IMR-90 (cell line): ENCODE results near the gene MAZ. TPM values are rescaled to one million over a fixed set of nuclear protein-coding genes. Genes with fewer than 3 reads are reported as not detected.

Experiments
- ATAC-seq: fragments of 200-7000 bp; cut with Tn5 transposase; 2 replicates; pipeline ENCODE4 v1.9.1; 2020; ENCODE audit warnings: low read depth, mild to moderate bottlenecking, moderate library complexity
- BruUV-seq: library from RNA; stranded (reverse); fragments of 400-500 nt; replicated peaks from 2 replicates; lab custom pipeline; 2021; lab: Mats Ljungman, UMichigan
- CTCF ChIA-PET: fragments of 300-600 bp; formaldehyde crosslinking; extraction: SDS; loops from one replicate; lab custom pipeline; 2021; ENCODE audit warnings: antibody characterized with exemption; lab: Yijun Ruan, JAX
- POLR2A ChIA-PET: fragments of 300-600 bp; sonication (Branson Sonifier 250); formaldehyde crosslinking; loops from one replicate; lab custom pipeline; 2022; ENCODE audit warnings: antibody characterized with exemption; ENCODE audit not compliant: unreplicated experiment; lab: Charles Lee
- DNase-seq: peaks from one replicate; pipeline ENCODE4 v3.0.0; 2013
- H2AFZ ChIP-seq: replicated peaks from 2 replicates; pipeline ENCODE3; 2013; ENCODE audit warnings: low read length, mild to moderate bottlenecking; ENCODE audit not compliant: poor library complexity
- H2AK5ac ChIP-seq: 2 replicates; pipeline ENCODE4 v1.6.1; 2013; ENCODE audit warnings: low read depth, low read length, inconsistent platforms
- H2AK9ac ChIP-seq: replicated peaks from 2 replicates; pipeline ENCODE3; 2013; ENCODE audit warnings: mild to moderate bottlenecking, low read depth, low read length, moderate library complexity; ENCODE audit not compliant: poor library complexity
- H2BK120ac ChIP-seq: 2 replicates; pipeline ENCODE4 v1.6.1; 2013; ENCODE audit warnings: low read depth, low read length, inconsistent platforms
- H2BK15ac ChIP-seq: 3 replicates; pipeline ENCODE4 v1.6.1; 2013; ENCODE audit warnings: low read depth, low read length, inconsistent platforms
- H2BK20ac ChIP-seq: 2 replicates; pipeline ENCODE4 v1.6.1; 2013; ENCODE audit warnings: low read depth, mild to moderate bottlenecking, inconsistent platforms, low read length, moderate library complexity
- H2BK5ac ChIP-seq: 2 replicates; pipeline ENCODE4 v1.6.1; 2013; ENCODE audit warnings: mild to moderate bottlenecking, low read depth, low read length, inconsistent platforms; ENCODE audit not compliant: poor library complexity, severe bottlenecking
- H3K14ac ChIP-seq: replicated peaks from 2 replicates; pipeline ENCODE4 v1.6.1; 2013; ENCODE audit warnings: low read depth, low read length, inconsistent platforms
- H3K18ac ChIP-seq: 2 replicates; pipeline ENCODE4 v1.6.1; 2013; ENCODE audit warnings: low read depth, low read length, control low read depth
- H3K23ac ChIP-seq: 2 replicates; pipeline ENCODE4 v1.6.1; 2013; ENCODE audit warnings: low read depth, low read length, inconsistent platforms
- H3K27ac ChIP-seq: 2 replicates; pipeline ENCODE4 v1.5.1; 2013; ENCODE audit warnings: mild to moderate bottlenecking, control low read depth, low read length; ENCODE audit not compliant: insufficient read depth
- H3K27me3 ChIP-seq: 2 replicates; pipeline ENCODE4 v1.6.1; 2013; ENCODE audit warnings: low read length; ENCODE audit not compliant: control insufficient read depth, insufficient read depth
- H3K36me3 ChIP-seq: 2 replicates; pipeline ENCODE4 v1.6.1; 2013; ENCODE audit warnings: low read length, mixed read lengths; ENCODE audit not compliant: control insufficient read depth, insufficient read depth
- H3K4ac ChIP-seq: 2 replicates; pipeline ENCODE4 v1.6.1; 2013; ENCODE audit warnings: low read depth, low read length, inconsistent platforms
- H3K4me1 ChIP-seq: 2 replicates; pipeline ENCODE4 v1.6.1; 2013; ENCODE audit warnings: low read length, mixed read lengths; ENCODE audit not compliant: control insufficient read depth, insufficient read depth
- H3K4me2 ChIP-seq: 2 replicates; pipeline ENCODE4 v1.6.1; 2013; ENCODE audit warnings: low read depth, mild to moderate bottlenecking, control low read depth, low read length, moderate library complexity
- H3K4me3 ChIP-seq: 2 replicates; pipeline ENCODE4 v1.5.1; 2013; ENCODE audit warnings: low read depth, mild to moderate bottlenecking, control low read depth, low read length, moderate library complexity; ENCODE audit not compliant: insufficient read depth
- H3K56ac ChIP-seq: 2 replicates; pipeline ENCODE4 v1.6.1; 2013; ENCODE audit warnings: low read length, inconsistent platforms; ENCODE audit not compliant: insufficient read depth; ENCODE audit errors: extremely low read depth
- H3K79me1 ChIP-seq, 2 experiments: 2 replicates each; pipeline ENCODE4 v1.6.1; 2013; ENCODE audit warnings: low read length in 2 of 2, inconsistent platforms in 1 of 2, low read depth in 1 of 2
- H3K9ac ChIP-seq: 2 replicates; pipeline ENCODE4 v1.6.1; 2013; ENCODE audit warnings: low read depth, low read length, control low read depth
- H3K9me1 ChIP-seq: 2 replicates; pipeline ENCODE4 v1.6.1; 2013; ENCODE audit warnings: low read length, inconsistent platforms; ENCODE audit not compliant: insufficient read depth
- H3K9me3 ChIP-seq: 2 replicates; pipeline ENCODE4 v1.6.1; 2013; ENCODE audit warnings: low read length; ENCODE audit not compliant: control insufficient read depth, insufficient read depth
- H4K20me1 ChIP-seq: 2 replicates; pipeline ENCODE4 v1.6.1; 2013; ENCODE audit warnings: low read length, inconsistent platforms; ENCODE audit not compliant: insufficient read depth
- H4K5ac ChIP-seq: 2 replicates; pipeline ENCODE4 v1.6.1; 2013; ENCODE audit warnings: mild to moderate bottlenecking, low read depth, low read length, control low read depth
- H4K8ac ChIP-seq, 2 experiments: 2 replicates each; pipeline ENCODE4 v1.6.1; 2013; ENCODE audit warnings: low read depth in 2 of 2, low read length in 2 of 2, control low read depth in 1 of 2, inconsistent platforms in 1 of 2
- H4K91ac ChIP-seq: 2 replicates; pipeline ENCODE4 v1.6.1; 2013; ENCODE audit warnings: low read depth, low read length, inconsistent platforms; ENCODE audit not compliant: insufficient read depth
- BHLHE40 ChIP-seq: fragments of 150-350 bp; IDR thresholded peaks from 2 replicates; pipeline ENCODE4 v1.6.1; 2016; ENCODE audit warnings: mild to moderate bottlenecking, low read depth, low read length
- CEBPB ChIP-seq: IDR thresholded peaks from 2 replicates; pipeline ENCODE4 v1.6.1; 2012; ENCODE audit warnings: low read depth, low read length, improper control_type of control experiment
- FOS ChIP-seq: fragments of 150-350 bp; IDR thresholded peaks from 2 replicates; pipeline ENCODE4 v1.6.1; 2016; ENCODE audit warnings: low read depth, low read length
- MAZ ChIP-seq: IDR thresholded peaks from 2 replicates; pipeline ENCODE4 v1.6.1; 2012; ENCODE audit warnings: low read depth, mild to moderate bottlenecking, low read length, improper control_type of control experiment, moderate library complexity, borderline replicate concordance
- MXI1 ChIP-seq: IDR thresholded peaks from 2 replicates; pipeline ENCODE4 v1.6.1; 2012; ENCODE audit warnings: low read depth, mild to moderate bottlenecking, low read length, moderate library complexity, borderline replicate concordance
- POLR2A ChIP-seq: IDR thresholded peaks from 2 replicates; pipeline ENCODE4 v1.6.1; 2012; ENCODE audit warnings: mild to moderate bottlenecking, low read depth, low read length
- WGBS, 2 experiments: methylation state at CpG; one replicate each; pipeline versions ENCODE4 v1.1.5 to v1.1.7; 2013; ENCODE audit warnings: missing lambda C conversion rate in 2 of 2; ENCODE audit not compliant: insufficient read length in 1 of 2; ENCODE audit errors: extremely low coverage in 2 of 2; 5-methylcytosine and 5-hydroxymethylcytosine counted together
- dilution Hi-C: fragments of 300-500 bp; cut with HindIII; formaldehyde crosslinking; loops from one replicate; pipeline ENCODE4 v1.14.3; 2018; ENCODE audit warnings: low sequenced_read_pairs; ENCODE audit not compliant: unreplicated experiment
- in situ Hi-C: fragments of 300-500 bp; cut with MboI; formaldehyde crosslinking; loops from 3 replicates; pipeline ENCODE4 v1.14.3; 2019; ENCODE audit warnings: low sequenced_read_pairs, inconsistent platforms, mixed read lengths
- intact Hi-C: fragments of 100-400 bp; cut with micrococcal nuclease; formaldehyde crosslinking; loops from 2 replicates; pipeline ENCODE4 v1.10.0; 2022
- polyA plus RNA-seq, 3 experiments: library from polyadenylated mRNA; depleted of rRNA; stranded (reverse); fragments of >200 nt; gene quantifications; 2 replicates each; pipeline ENCODE4 v1.2.3, GENCODE V29; 2012; ENCODE audit warnings: low replicate concordance in 1 of 3
- total RNA-seq: library from RNA; depleted of rRNA; stranded (reverse); fragments of >200 nt; gene quantifications from 2 replicates; pipeline ENCODE4 v1.2.3, GENCODE V29; 2012
- TF ChIP-seq, protein P1 (sequence below): fragments of 150-350 bp; IDR thresholded peaks from 2 replicates; pipeline ENCODE4 v1.6.1; 2016; ENCODE audit warnings: low read depth, mild to moderate bottlenecking, low read length, moderate library complexity, borderline replicate concordance

Gene MAZ
- total and polyA plus RNA-seq, 2 of the 4 experiments (the other 2 are of a cell fraction): 113 to 138 TPM

GRCh38 chr16:29816694-29817441, 10.5 kb downstream of the MAZ start:
- H4K5ac ChIP-seq: peak overlapping the region; percentile 31; the same call in 1 of the 2 replicates
- H3K27me3 ChIP-seq: no peaks in the 10 kb centered on the region
- peak overlapping the region; percentile 44 for H2BK120ac ChIP-seq
- H3K18ac ChIP-seq: no peak overlapping the region; the same call in 1 of the 2 replicates
- H3K9me1 ChIP-seq: peaks cover 9% of the 10 kb centered on the region
- TF ChIP-seq MAZ (peak; percentile 66; the same call in 1 of the 2 replicates), BHLHE40 (no peak), MXI1 (no peak), CEBPB (no peak), POLR2A (no peak), FOS (no peak)
- TF ChIP-seq, protein P1, sequence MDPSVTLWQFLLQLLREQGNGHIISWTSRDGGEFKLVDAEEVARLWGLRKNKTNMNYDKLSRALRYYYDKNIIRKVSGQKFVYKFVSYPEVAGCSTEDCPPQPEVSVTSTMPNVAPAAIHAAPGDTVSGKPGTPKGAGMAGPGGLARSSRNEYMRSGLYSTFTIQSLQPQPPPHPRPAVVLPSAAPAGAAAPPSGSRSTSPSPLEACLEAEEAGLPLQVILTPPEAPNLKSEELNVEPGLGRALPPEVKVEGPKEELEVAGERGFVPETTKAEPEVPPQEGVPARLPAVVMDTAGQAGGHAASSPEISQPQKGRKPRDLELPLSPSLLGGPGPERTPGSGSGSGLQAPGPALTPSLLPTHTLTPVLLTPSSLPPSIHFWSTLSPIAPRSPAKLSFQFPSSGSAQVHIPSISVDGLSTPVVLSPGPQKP: no peak
- H3K79me1 ChIP-seq: peaks cover 18 to 68% of the 10 kb centered on the region in 2 experiments
- peak overlapping the region; percentile 72 for H3K4ac ChIP-seq
- in situ Hi-C loops: no loop called here
- ChIA-PET POLR2A (interaction anchor here (0.7 kb wide), 1 partner anchor 83 kb away, joined by 4 read pairs; the partner anchor contains the start of gene ASPHD1), CTCF (interaction anchor here (0.8 to 2.1 kb wide), 4 partner anchors 10 to 116 kb away, joined by 3 to 10 read pairs (median 4); no protein-coding TSS in a partner anchor)
- H4K8ac ChIP-seq: peak overlapping the region; percentile 7 to 81
- peak overlapping the region; percentile 77; the same call in 1 of the 3 replicates for H2BK15ac ChIP-seq
- peak overlapping the region; percentile 91 for H3K23ac ChIP-seq
- H3K56ac ChIP-seq: peak overlapping the region; percentile 89
- ATAC-seq (peak; percentile 51), DNase-seq (peak; percentile 60)
- H4K91ac ChIP-seq: peak overlapping the region; percentile 80
- peak overlapping the region; percentile 89 for H3K14ac ChIP-seq
- H2AK9ac ChIP-seq: peak overlapping the region; percentile 98
- peak overlapping the region; percentile 92 for H3K4me2 ChIP-seq
- peak overlapping the region; percentile 98 for H2AFZ ChIP-seq
- H2AK5ac ChIP-seq: peak overlapping the region; percentile 94
- 0% methylated on average over 4 of the region's 37 CpGs; no CpG with 5 or more reads in 1 of the 2 experiments for WGBS, 2 experiments
- intact Hi-C loops: loop anchor here (1.0 to 5.0 kb wide), 2 partner anchors 117 to 205 kb away; partner anchors contain the start of gene C16orf92
- no peak overlapping the region for H2BK20ac ChIP-seq
- H3K36me3 ChIP-seq: peaks cover 6% of the 10 kb centered on the region
- no TSS peak for BruUV-seq
- no peaks in the 10 kb centered on the region for H3K9me3 ChIP-seq
- H3K9ac ChIP-seq: peak overlapping the region; percentile 79
- H3K4me1 ChIP-seq: peaks cover 17% of the 10 kb centered on the region
- peak overlapping the region; percentile 89 for H3K27ac ChIP-seq
- H4K20me1 ChIP-seq: no peaks in the 10 kb centered on the region; the same call in 1 of the 2 replicates
- H3K4me3 ChIP-seq: peak overlapping the region; percentile 62
- H2BK5ac ChIP-seq: peak overlapping the region; percentile 95
- dilution Hi-C loops: no loop called here
